OCI-LY3 (cell line): ENCODE results near the gene NBEA.

Experiments
- H2AFZ ChIP-seq: fragments of 200-600, 300-600 bp; shearing (Covaris generic); 2 replicates; pipeline ENCODE4 v1.6.0; 2014; ENCODE audit warnings: antibody characterized with exemption, low read depth, low read length
- H3K27ac ChIP-seq: fragments of 200-600, 300-600 bp; sonication (generic); 2 replicates; pipeline ENCODE4 v1.5.1; 2014; ENCODE audit warnings: mild to moderate bottlenecking, low read length, moderate library complexity, mixed read lengths
- H3K27me3 ChIP-seq: fragments of 200-600, 300-600 bp; sonication (generic); 2 replicates; pipeline ENCODE4 v1.6.1; 2014; ENCODE audit warnings: low read depth, low read length, mixed read lengths
- H3K36me3 ChIP-seq: fragments of 200-600, 300-600 bp; sonication (generic); replicated peaks from 2 replicates; pipeline ENCODE3; 2014; ENCODE audit warnings: low read depth, low read length, mixed read lengths
- H3K4me1 ChIP-seq: fragments of 300-600, 200-600 bp; sonication (generic); 2 replicates; pipeline ENCODE4 v1.6.1; 2014; ENCODE audit warnings: low read length, mixed read lengths
- H3K4me2 ChIP-seq: fragments of 200-600, 300-600 bp; sonication (generic); 2 replicates; pipeline ENCODE4 v1.6.1; 2014; ENCODE audit warnings: low read length, mixed read lengths
- H3K4me3 ChIP-seq: fragments of 300-600, 200-600 bp; sonication (generic); 2 replicates; pipeline ENCODE4 v1.5.1; 2014; ENCODE audit warnings: antibody characterized with exemption, mild to moderate bottlenecking, low read length, moderate library complexity
- H3K79me2 ChIP-seq: fragments of 300-600, 200-600 bp; shearing (Covaris generic); 2 replicates; pipeline ENCODE4 v1.6.1; 2014; ENCODE audit warnings: mild to moderate bottlenecking, low read length, mixed read lengths
- H3K9ac ChIP-seq: fragments of 300-600, 200-600 bp; shearing (Covaris generic); 2 replicates; pipeline ENCODE4 v1.6.0; 2014; ENCODE audit warnings: mild to moderate bottlenecking, low read length, moderate library complexity
- H3K9me3 ChIP-seq: fragments of 200-600, 300-600 bp; shearing (Covaris generic); 2 replicates; pipeline ENCODE4 v1.6.1; 2014; ENCODE audit warnings: low read length, mixed read lengths; ENCODE audit not compliant: insufficient read depth
- H4K20me1 ChIP-seq: fragments of 200-600, 300-600 bp; sonication (generic); 2 replicates; pipeline ENCODE4 v1.6.1; 2016; ENCODE audit warnings: low read length, mixed read lengths; ENCODE audit not compliant: insufficient read depth
- CTCF ChIP-seq: fragments of 200-600, 300-600 bp; sonication (generic); IDR thresholded peaks from 2 replicates; pipeline ENCODE4 v1.5.1; 2014; ENCODE audit warnings: antibody characterized with exemption, low read length, low read depth
- EZH2phosphoT487 ChIP-seq: fragments of 200-600 bp; shearing (Covaris generic); IDR thresholded peaks from 2 replicates; pipeline ENCODE4 v1.6.1; 2018; ENCODE audit warnings: antibody characterized with exemption, mixed run types, low read depth

The NBEA gene

DNA sequence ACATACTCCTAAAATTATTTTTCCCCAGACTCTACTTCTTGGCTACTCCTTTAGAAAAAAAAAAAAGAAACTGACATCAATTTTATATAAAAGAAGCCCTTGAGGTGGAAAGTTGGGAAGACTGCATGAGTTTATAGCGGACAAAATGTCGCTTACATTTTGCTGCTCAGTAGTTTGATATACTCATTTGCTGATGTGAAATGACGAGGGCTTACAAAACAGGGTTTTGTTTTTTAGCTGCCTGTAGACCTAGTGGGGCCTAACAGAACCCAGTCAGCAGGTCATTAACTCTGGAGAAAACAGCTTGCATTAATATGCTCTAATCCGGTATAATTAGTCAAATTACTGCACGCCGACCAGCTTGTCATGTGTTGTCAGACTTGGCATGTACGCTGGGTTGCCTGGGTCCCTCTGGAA lies 572.0 kb downstream of the NBEA start:
- Histone ChIP-seq H4K20me1 (no peaks in the 10 kb centered on the region), H3K27me3 (no peaks in the 10 kb centered on the region), H3K9me3 (no peaks in the 10 kb centered on the region), H3K36me3 (no peaks in the 10 kb centered on the region), H3K27ac (no peak overlapping the region), H3K4me1 (peaks cover 10% of the 10 kb centered on the region), H3K4me2 (no peak overlapping the region), H2AFZ (no peak overlapping the region), H3K79me2 (no peaks in the 10 kb centered on the region), H3K4me3 (no peak overlapping the region), H3K9ac (no peak overlapping the region)
- TF ChIP-seq EZH2phosphoT487 (no peak), CTCF (no peak)

DNA sequence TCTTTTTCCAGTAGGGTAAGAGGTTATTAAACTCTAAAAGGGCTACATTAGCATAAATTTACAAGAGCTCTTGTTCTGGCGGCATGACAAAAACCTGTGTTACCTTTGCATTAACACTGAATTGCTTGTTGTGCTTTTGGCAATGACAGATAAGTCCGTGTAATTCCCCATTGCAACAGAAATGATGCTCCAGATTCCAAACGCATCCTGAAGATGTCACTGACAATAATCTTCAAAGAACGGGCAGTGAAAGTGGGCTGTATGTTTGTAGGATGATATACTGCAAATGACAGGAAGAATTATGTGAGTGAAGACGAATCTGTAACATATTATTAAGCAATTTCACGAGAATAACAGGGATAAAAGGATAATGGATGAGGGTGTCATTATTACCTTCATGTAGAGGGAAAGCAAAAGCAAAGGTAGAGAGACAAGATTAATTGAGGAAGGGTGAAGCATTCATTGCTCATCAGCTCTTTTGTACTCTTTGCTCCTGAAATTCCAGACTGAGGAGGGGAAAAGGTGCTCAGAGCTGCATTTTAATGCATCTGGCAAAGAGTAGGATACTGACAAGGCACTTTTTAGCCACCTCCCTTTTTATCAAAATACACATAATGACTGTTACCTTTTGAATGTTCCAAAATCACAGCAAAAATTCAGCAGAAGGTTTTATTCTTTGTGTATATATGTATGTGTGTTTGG lies 572.9 kb downstream of the NBEA start:
- no peak overlapping the region for H3K27ac ChIP-seq
- no peaks in the 10 kb centered on the region for H3K27me3 ChIP-seq
- H3K36me3 ChIP-seq = no peaks in the 10 kb centered on the region
- H3K9ac ChIP-seq = no peak overlapping the region
- no peak overlapping the region for H3K4me2 ChIP-seq
- H3K4me3 ChIP-seq = no peak overlapping the region
- H2AFZ ChIP-seq = no peak overlapping the region
- H3K79me2 ChIP-seq = no peaks in the 10 kb centered on the region
- H4K20me1 ChIP-seq = no peaks in the 10 kb centered on the region
- TF ChIP-seq EZH2phosphoT487 = no peak
- no peak for TF ChIP-seq CTCF
- H3K4me1 ChIP-seq = peaks cover 10% of the 10 kb centered on the region
- H3K9me3 ChIP-seq = no peaks in the 10 kb centered on the region

GRCh38 chr13:35518337-35518946 lies 576.4 kb downstream of the NBEA start:
- no peaks in the 10 kb centered on the region for H3K79me2 ChIP-seq
- no peaks in the 10 kb centered on the region for H3K9me3 ChIP-seq
- H3K9ac ChIP-seq = no peak overlapping the region
- no peaks in the 10 kb centered on the region for H3K27me3 ChIP-seq
- H3K4me2 ChIP-seq = no peak overlapping the region
- H2AFZ ChIP-seq = no peak overlapping the region
- no peak overlapping the region for H3K4me3 ChIP-seq
- no peaks in the 10 kb centered on the region for H4K20me1 ChIP-seq
- TF ChIP-seq CTCF (no peak), EZH2phosphoT487 (no peak)
- H3K27ac ChIP-seq = no peak overlapping the region
- no peaks in the 10 kb centered on the region for H3K4me1 ChIP-seq
- H3K36me3 ChIP-seq = no peaks in the 10 kb centered on the region

- H3K9me3 ChIP-seq = no peaks in the 10 kb centered on the region
- H2AFZ ChIP-seq = no peak overlapping the region
- no peak overlapping the region for H3K27ac ChIP-seq
- no peaks in the 10 kb centered on the region for H4K20me1 ChIP-seq
- H3K4me2 ChIP-seq = no peak overlapping the region
- no peaks in the 10 kb centered on the region for H3K79me2 ChIP-seq
- no peak for TF ChIP-seq EZH2phosphoT487
- TF ChIP-seq CTCF = no peak
- no peak overlapping the region for H3K4me3 ChIP-seq
- H3K27me3 ChIP-seq = no peaks in the 10 kb centered on the region
- no peaks in the 10 kb centered on the region for H3K4me1 ChIP-seq
- H3K9ac ChIP-seq = no peak overlapping the region
- H3K36me3 ChIP-seq = no peaks in the 10 kb centered on the region
Measured at GRCh38 chr13:35524171-35524570, 582.1 kb downstream of the NBEA start.
